HG02840 (cell line): ENCODE measurements around the gene TENT4A.

Experiments
- ATAC-seq: cut with Tn5 transposase; IDR thresholded peaks from one replicate; pipeline ENCODE4 v1.9.1; 2021; ENCODE audit warnings: mild to moderate bottlenecking, moderate library complexity, moderate number of reproducible peaks; ENCODE audit not compliant: unreplicated experiment, low FRiP score

Gene TENT4A

DNA sequence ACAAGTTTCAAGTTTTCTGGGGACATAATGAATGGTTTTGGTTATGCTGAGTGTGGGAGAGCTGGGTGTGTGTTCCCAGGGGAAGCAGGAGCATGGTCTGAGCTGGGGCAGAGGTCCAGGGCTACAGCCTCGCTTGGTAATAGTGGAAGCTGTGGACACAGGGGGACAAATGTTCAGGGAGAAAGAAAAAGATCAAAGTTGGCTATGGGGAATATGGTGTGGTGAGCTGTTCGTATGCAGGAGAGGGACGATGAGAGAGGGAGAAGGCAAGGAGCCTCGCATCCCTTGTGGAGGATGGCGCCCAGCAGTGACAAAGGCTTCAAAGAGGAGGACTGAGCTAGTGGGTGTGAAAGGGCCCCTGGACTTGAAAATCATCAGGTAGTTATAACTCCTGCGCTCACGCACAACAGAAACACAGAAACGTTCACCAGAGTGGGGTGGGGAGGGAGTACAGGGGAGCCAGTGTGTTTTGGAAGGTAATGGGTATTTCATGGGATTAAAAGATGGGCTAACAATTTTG, 77.2 kb downstream of the TENT4A start:
- no peak for ATAC-seq

DNA sequence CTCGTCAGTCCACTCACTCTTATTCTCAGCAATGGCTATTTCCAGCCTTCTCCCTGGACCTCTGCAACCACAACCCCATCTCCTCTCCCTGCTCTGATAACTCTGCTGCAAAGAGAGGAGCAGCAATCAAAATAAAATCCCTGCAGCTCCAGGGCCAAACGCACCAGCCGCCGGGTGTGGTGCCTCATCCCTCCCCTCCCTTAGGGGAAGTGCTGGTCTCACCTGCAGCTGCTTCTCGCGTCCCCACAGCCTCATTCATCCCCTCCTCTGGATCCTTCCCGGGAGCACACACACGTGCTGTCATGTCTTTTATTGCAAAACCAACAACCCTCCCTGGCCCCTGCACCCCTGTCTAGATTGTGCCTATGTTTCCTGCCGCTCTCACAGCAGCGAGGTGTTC, 77.8 kb downstream of the TENT4A start:
- ATAC-seq, result no peak

DNA sequence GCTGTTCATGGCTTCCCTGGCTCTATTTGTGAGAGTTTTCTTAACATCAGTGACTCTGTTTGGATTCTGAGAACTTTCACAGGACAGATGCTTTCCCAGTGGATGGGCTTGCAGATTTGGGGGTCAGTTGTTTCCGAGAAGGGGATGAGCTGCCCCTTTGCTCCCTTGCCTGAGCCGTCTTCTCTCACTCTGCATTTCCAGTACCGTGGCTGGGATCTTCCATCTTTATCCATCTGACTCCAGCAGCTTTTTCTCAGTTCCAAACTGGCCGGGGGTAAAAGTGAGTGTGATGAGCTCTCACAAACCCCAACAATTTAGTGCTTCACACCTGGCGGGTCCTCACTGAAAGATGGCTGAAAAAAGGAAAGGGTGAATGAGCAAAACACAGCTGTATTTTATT, 79.1 kb downstream of the TENT4A start:
- no peak for ATAC-seq

DNA sequence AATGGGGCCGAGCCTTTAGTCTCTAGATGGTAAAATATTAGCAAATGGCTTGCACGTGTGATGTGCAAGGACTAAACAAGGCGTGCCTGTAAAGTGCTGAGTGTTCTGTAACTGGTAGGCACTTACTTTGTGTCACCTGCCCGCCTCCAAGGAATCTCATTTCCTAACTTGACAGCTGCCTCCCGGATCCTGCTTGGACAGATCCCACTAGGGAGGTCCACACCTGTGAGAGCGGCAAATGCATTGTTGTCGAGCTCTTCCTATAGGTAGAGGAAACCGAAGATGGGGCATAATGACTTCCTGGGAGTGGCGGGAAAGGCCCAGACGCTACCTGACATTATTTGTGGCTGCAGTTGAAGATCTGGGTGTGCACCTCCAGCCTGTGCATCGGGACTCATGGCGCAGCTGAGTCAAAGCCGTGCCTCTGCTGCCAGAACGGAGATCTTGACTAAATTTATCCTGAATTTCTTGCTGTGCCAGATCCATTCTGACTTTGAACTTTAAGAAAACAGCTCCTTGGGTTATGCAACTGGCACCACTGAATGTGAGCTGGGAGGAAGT, 79.8 kb downstream of the TENT4A start:
- ATAC-seq, result no peak

DNA sequence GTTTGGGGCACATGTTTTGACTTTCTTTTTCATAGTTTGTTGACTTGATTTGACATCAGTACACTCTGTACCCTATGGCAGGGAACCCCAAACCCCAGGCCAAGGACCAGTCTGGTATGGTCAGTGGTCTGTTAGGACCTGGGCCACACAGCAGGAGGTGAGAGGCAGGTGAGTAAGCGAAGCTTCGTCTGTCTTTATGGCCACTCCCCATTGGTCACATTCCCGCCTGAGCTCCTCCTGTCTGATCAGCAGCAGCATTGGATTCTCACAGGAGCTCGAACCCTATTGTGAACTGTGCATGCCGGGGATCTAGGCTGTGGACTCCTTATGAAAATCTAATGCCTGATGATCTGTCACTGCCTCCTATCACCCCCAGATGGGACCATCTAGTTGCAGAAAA, 88.0 kb downstream of the TENT4A start:
- no peak for ATAC-seq

DNA sequence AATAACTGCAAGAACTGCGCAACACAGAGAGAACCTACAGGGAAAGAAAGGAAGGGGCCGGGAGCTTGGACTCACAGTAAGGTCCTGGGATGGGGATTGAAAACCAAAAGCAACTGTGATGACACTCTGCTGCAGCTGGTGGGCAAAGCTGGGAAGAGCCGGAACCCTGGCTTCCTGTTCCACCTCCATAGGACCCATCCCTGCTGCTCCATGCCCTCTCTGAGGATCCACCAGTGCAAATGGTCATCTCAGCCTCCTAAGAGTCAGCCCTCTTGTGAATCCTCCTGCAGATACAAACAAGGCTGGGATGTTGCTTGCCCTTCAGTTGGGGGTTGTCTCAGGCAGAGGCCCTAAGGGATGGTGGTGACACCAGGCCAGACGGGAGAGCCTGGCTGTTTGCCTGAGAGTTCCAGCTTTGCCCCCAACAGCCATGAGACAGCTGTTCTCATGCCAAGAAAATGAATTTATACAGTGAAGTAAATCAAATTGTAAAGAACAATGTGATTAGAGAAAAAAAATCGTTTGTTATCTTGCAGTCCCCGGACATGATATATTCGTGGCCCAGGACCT, 90.8 kb downstream of the TENT4A start:
- no peak for ATAC-seq

DNA sequence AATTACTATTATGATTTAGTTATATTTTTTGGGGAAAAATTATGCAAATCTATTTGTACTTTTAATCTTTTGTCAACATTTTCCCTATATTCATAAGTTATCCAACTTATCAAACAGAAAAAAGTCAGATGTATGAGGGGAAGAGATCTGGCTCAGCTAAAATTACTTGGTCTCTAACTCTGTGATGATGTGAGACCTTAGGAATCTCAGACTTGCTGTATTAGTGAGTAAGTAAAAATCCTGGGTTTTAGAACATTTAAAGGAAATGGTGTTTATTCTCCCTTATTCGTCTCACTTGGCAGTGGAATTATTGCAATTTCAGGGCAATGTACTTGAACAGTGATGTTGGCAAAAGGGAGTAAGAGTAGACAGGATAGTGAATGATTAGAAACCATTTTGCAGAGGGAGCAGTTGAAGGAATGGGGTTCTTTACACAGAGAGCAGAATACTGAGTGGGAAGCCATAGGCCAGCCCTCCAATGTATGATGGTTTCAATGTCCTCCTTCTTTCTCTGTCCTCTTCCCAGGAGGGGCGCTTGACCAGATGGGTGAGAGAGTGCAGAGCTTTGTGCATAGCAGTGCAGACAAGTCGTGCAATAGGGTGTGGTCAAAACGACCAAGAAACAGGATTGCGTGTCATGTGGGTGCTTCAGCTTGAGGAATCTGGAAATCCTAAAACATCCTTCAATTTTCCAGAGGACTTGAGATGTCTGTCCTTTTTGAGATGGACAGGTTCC, 91.7 kb downstream of the TENT4A start:
- ATAC-seq, result no peak

DNA sequence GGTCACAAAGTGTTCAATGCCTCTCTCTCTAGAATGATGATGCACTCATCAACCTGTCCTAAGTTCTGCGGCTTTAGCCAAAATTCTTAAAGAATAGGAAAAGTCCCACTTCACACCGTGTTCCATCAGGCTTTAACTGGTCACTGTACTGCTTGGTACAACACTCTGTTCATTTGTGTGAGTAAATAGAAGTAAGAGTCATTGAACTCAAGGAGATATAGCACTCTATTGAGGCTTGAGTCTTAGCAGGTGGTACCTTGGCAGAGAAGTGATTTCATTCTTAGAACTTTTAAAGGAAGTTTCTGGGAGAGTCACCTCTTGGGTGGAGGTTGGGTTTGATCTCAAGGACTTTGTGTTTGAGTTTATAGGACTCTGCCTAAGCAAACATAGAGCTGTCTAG, 92.6 kb downstream of the TENT4A start:
- ATAC-seq, result no peak
